WTC11 (cell line): ENCODE results near the gene CDK9. TPM values are rescaled to one million over a fixed set of nuclear protein-coding genes. Genes with fewer than 3 reads are reported as not detected.
A peak's percentile ranks its signal among the peaks of the same experiment; 100 is the strongest.

Experiments used
- AFF4 ChIP-seq: sonication (generic); formaldehyde crosslinking; IDR thresholded peaks from 2 replicates; pipeline ENCODE4 v1.8.1; 2023; ENCODE audit warnings: mild to moderate bottlenecking, missing genetic modification reagents, borderline replicate concordance
- ATF2 ChIP-seq: sonication (generic); formaldehyde crosslinking; IDR thresholded peaks from 2 replicates; pipeline ENCODE4 v1.8.1; 2022; ENCODE audit warnings: low read depth, missing genetic modification reagents, borderline replicate concordance
- E2F4 ChIP-seq: sonication (generic); formaldehyde crosslinking; IDR thresholded peaks from 2 replicates; pipeline ENCODE4 v1.8.1; 2022; ENCODE audit warnings: low read depth, mild to moderate bottlenecking, moderate library complexity, missing genetic modification reagents, borderline replicate concordance
- ESRRA ChIP-seq: sonication (generic); formaldehyde crosslinking; IDR thresholded peaks from 2 replicates; pipeline ENCODE4 v1.8.1; 2022; ENCODE audit warnings: mild to moderate bottlenecking, missing genetic modification reagents, borderline replicate concordance
- FOXP1 ChIP-seq: sonication (generic); formaldehyde crosslinking; IDR thresholded peaks from 2 replicates; pipeline ENCODE4 v1.8.0; 2022; ENCODE audit warnings: missing genetic modification reagents, mild to moderate bottlenecking, moderate library complexity, borderline replicate concordance
- FOXP4 ChIP-seq: sonication (generic); formaldehyde crosslinking; IDR thresholded peaks from 2 replicates; pipeline ENCODE4 v1.8.0; 2022; ENCODE audit warnings: mild to moderate bottlenecking, missing genetic modification reagents
- GABPB1 ChIP-seq: sonication (generic); formaldehyde crosslinking; IDR thresholded peaks from 2 replicates; pipeline ENCODE4 v1.8.1; 2023; ENCODE audit warnings: mild to moderate bottlenecking, missing genetic modification reagents
- IRF1 ChIP-seq: sonication (generic); formaldehyde crosslinking; IDR thresholded peaks from 2 replicates; pipeline ENCODE4 v1.8.0; 2023; ENCODE audit warnings: missing genetic modification reagents
- JUN ChIP-seq: sonication (generic); formaldehyde crosslinking; IDR thresholded peaks from 2 replicates; pipeline ENCODE4 v1.8.0; 2023; ENCODE audit warnings: mild to moderate bottlenecking, missing genetic modification reagents
- KAT7 ChIP-seq: sonication (generic); formaldehyde crosslinking; IDR thresholded peaks from 2 replicates; pipeline ENCODE4 v1.8.1; 2023; ENCODE audit warnings: missing genetic modification reagents, mild to moderate bottlenecking, borderline replicate concordance
- MAX ChIP-seq: sonication (generic); formaldehyde crosslinking; IDR thresholded peaks from 2 replicates; pipeline ENCODE4 v1.8.0; 2022; ENCODE audit warnings: mild to moderate bottlenecking, missing genetic modification reagents
- MXD4 ChIP-seq: fragments of 250-450 bp; sonication (Bioruptor Pico); IDR thresholded peaks from 2 replicates; pipeline ENCODE4 v1.8.0; 2021; ENCODE audit warnings: mild to moderate bottlenecking, moderate library complexity, borderline replicate concordance
- SMAD4 ChIP-seq: sonication (generic); formaldehyde crosslinking; IDR thresholded peaks from 2 replicates; pipeline ENCODE4 v1.8.0; 2022; ENCODE audit warnings: mild to moderate bottlenecking, missing genetic modification reagents
- ZBTB43 ChIP-seq: sonication (generic); formaldehyde crosslinking; IDR thresholded peaks from 2 replicates; pipeline ENCODE4 v1.8.1; 2023; ENCODE audit warnings: mild to moderate bottlenecking, missing genetic modification reagents
- ZNF232 ChIP-seq: sonication (generic); formaldehyde crosslinking; IDR thresholded peaks from 2 replicates; pipeline ENCODE4 v1.8.0; 2022; ENCODE audit warnings: mild to moderate bottlenecking, missing genetic modification reagents
- ZNF532 ChIP-seq: fragments of 250-450 bp; sonication (Bioruptor Pico); IDR thresholded peaks from 2 replicates; pipeline ENCODE4 v1.9.0; 2021; ENCODE audit warnings: mild to moderate bottlenecking, borderline replicate concordance
- ZNF671 ChIP-seq: fragments of 250-450 bp; sonication (Bioruptor Pico); IDR thresholded peaks from 2 replicates; pipeline ENCODE4 v1.8.0; 2021; ENCODE audit warnings: mild to moderate bottlenecking
- ZSCAN18 ChIP-seq: fragments of 250-450 bp; sonication (Bioruptor Pico); IDR thresholded peaks from 2 replicates; pipeline ENCODE4 v2.1.2; 2022; ENCODE audit warnings: mild to moderate bottlenecking, moderate library complexity
- total RNA-seq: library from RNA; stranded (reverse); gene quantifications from 3 replicates; pipeline ENCODE4 v1.2.3, GENCODE V29; 2021

Gene CDK9
- total RNA-seq, 1 experiment from 2014 or later: 111 TPM

- peak; percentile 46; the same call in 1 of the 2 replicates for TF ChIP-seq E2F4 (CRISPR knock-in tag)
- 0 out of 2 replicates have a peak, but pooled peaks have one; percentile 26 for TF ChIP-seq ZBTB43 (CRISPR knock-in tag)
- TF ChIP-seq JUN (CRISPR knock-in tag): no peak; the same call in 1 of the 2 replicates
- peak; percentile 97 for TF ChIP-seq MAX
- peak; percentile 95 for TF ChIP-seq FOXP4
- TF ChIP-seq ZSCAN18 (CRISPR knock-in tag): no peak
- TF ChIP-seq IRF1 (CRISPR knock-in tag): no peak
- no peak for TF ChIP-seq ATF2 (CRISPR knock-in tag)
- TF ChIP-seq ZNF671 (CRISPR knock-in tag): no peak
- TF ChIP-seq ZNF532 (CRISPR knock-in tag): no peak
- peak; percentile 89; the same call in 1 of the 2 replicates for TF ChIP-seq ZNF232
- TF ChIP-seq GABPB1: 0 out of 2 replicates have a peak, but pooled peaks have one; percentile 30
- TF ChIP-seq MXD4: no peak
- TF ChIP-seq SMAD4 (CRISPR knock-in tag): no peak
- TF ChIP-seq ESRRA (CRISPR knock-in tag): no peak
- no peak for TF ChIP-seq KAT7 (CRISPR knock-in tag)
- no peak for TF ChIP-seq AFF4 (CRISPR knock-in tag)
- peak; percentile 85 for TF ChIP-seq FOXP1
Measured at GRCh38 chr9:127802576-127803443, 17.0 kb downstream of the CDK9 start, which contains the start of gene FPGS (continued).
